Muscle of leg (tissue), 11 donors: ENCODE measurements around the gene ATP2A1. TPM values are rescaled to one million over a fixed set of nuclear protein-coding genes. Genes with fewer than 3 reads are reported as not detected.

Experiments
- DNase-seq: peaks from one replicate; pipeline ENCODE4 v3.0.0; 2013
- H3K27ac ChIP-seq: one replicate; pipeline ENCODE4 v1.5.1; 2013; ENCODE audit warnings: mild to moderate bottlenecking, low read length, control low read depth
- H3K27me3 ChIP-seq: one replicate; pipeline ENCODE4 v1.6.1; 2013; ENCODE audit warnings: low read length; ENCODE audit not compliant: control insufficient read depth, insufficient read depth
- H3K36me3 ChIP-seq: one replicate; pipeline ENCODE4 v1.6.1; 2013; ENCODE audit warnings: low read length; ENCODE audit not compliant: control insufficient read depth, insufficient read depth
- H3K4me1 ChIP-seq: one replicate; pipeline ENCODE4 v1.6.1; 2013; ENCODE audit warnings: low read length; ENCODE audit not compliant: control insufficient read depth, insufficient read depth
- H3K4me3 ChIP-seq: one replicate; pipeline ENCODE4 v1.5.1; 2013; ENCODE audit warnings: low read length, control low read depth
- H3K9me3 ChIP-seq: replicated peaks from 2 replicates; pipeline ENCODE4 v1.6.1; 2013; ENCODE audit warnings: low read depth, low read length; ENCODE audit not compliant: control insufficient read depth
- WGBS: methylation state at CpG from one replicate; pipeline ENCODE4 v1.1.5; 2013; ENCODE audit warnings: missing lambda C conversion rate; ENCODE audit not compliant: insufficient coverage; 5-methylcytosine and 5-hydroxymethylcytosine counted together
- polyA plus RNA-seq, 8 donors: library from polyadenylated mRNA; unstranded; fragments of 120-200 nt; gene quantifications; one replicate each; pipeline versions ENCODE4 v1.2.1 to v1.2.3, GENCODE V29; 2013; ENCODE audit warnings: inconsistent platforms in 1 of 8, low replicate concordance in 1 of 8; ENCODE audit not compliant: insufficient read length in 8 of 8, insufficient read depth in 1 of 8
- total RNA-seq: library from RNA; stranded (reverse); fragments of 120-200 nt; gene quantifications from one replicate; pipeline ENCODE4 v1.2.4, GENCODE V29; 2013

The ATP2A1 gene
- total and polyA plus RNA-seq, 9 donors: 168 to 587 (median 463) TPM

GRCh38 chr16:28897826-28898225 lies 19.5 kb downstream of the ATP2A1 start:
- no peaks in the 10 kb centered on the region for H3K27me3 ChIP-seq
- DNase-seq: no peak
- peaks cover 57% of the 10 kb centered on the region for H3K36me3 ChIP-seq
- no peaks in the 10 kb centered on the region for H3K9me3 ChIP-seq
- H3K4me1 ChIP-seq: no peaks in the 10 kb centered on the region
- H3K4me3 ChIP-seq: no peak overlapping the region
- peak overlapping the region; percentile 35 for H3K27ac ChIP-seq
- 97% methylated on average over 3 of the region's 4 CpGs for WGBS

- Histone ChIP-seq H3K27ac (no peak overlapping the region), H3K4me1 (no peaks in the 10 kb centered on the region), H3K4me3 (no peak overlapping the region), H3K27me3 (no peaks in the 10 kb centered on the region), H3K36me3 (peaks cover 62% of the 10 kb centered on the region), H3K9me3 (no peaks in the 10 kb centered on the region)
- 77% methylated on average over 15 of the region's 15 CpGs for WGBS
- DNase-seq: no peak
These were observed 20.0 kb downstream of the ATP2A1 start for GRCh38 chr16:28898266-28898665.

- no peak for DNase-seq
- Histone ChIP-seq H3K36me3 (peaks cover 64% of the 10 kb centered on the region), H3K27ac (no peak overlapping the region), H3K4me1 (no peaks in the 10 kb centered on the region), H3K4me3 (no peak overlapping the region), H3K27me3 (no peaks in the 10 kb centered on the region), H3K9me3 (no peaks in the 10 kb centered on the region)
- 92% methylated on average over 3 of the region's 4 CpGs for WGBS
These were observed 20.7 kb downstream of the ATP2A1 start for GRCh38 chr16:28898942-28899341.

GRCh38 chr16:28899882-28900590 lies 21.7 kb downstream of the ATP2A1 start:
- 82% methylated on average over 7 of the region's 11 CpGs for WGBS
- H3K36me3 ChIP-seq: peaks cover 65% of the 10 kb centered on the region
- H3K4me1 ChIP-seq: no peaks in the 10 kb centered on the region
- H3K27me3 ChIP-seq: no peaks in the 10 kb centered on the region
- H3K27ac ChIP-seq: no peak overlapping the region
- no peaks in the 10 kb centered on the region for H3K9me3 ChIP-seq
- DNase-seq: no peak
- no peak overlapping the region for H3K4me3 ChIP-seq

- Histone ChIP-seq H3K4me1 (peaks cover 5% of the 10 kb centered on the region), H3K36me3 (peaks cover 69% of the 10 kb centered on the region), H3K4me3 (no peak overlapping the region), H3K9me3 (no peaks in the 10 kb centered on the region), H3K27me3 (no peaks in the 10 kb centered on the region), H3K27ac (no peak overlapping the region)
- 92% methylated on average over 25 of the region's 25 CpGs for WGBS
- DNase-seq: no peak
These were observed 22.3 kb downstream of the ATP2A1 start for GRCh38 chr16:28900601-28901000.

- Histone ChIP-seq H3K27ac (no peak overlapping the region), H3K4me3 (no peak overlapping the region), H3K27me3 (no peaks in the 10 kb centered on the region), H3K4me1 (peaks cover 10% of the 10 kb centered on the region), H3K36me3 (peaks cover 69% of the 10 kb centered on the region), H3K9me3 (no peaks in the 10 kb centered on the region)
- 83% methylated on average over 2 of the region's 15 CpGs for WGBS
- no peak for DNase-seq
These were observed 23.6 kb downstream of the ATP2A1 start for GRCh38 chr16:28901862-28902261.

GRCh38 chr16:28902909-28903308 lies 24.6 kb downstream of the ATP2A1 start:
- no peak for DNase-seq
- Histone ChIP-seq H3K4me1 (peaks cover 10% of the 10 kb centered on the region), H3K27ac (no peak overlapping the region), H3K27me3 (no peaks in the 10 kb centered on the region), H3K9me3 (no peaks in the 10 kb centered on the region), H3K36me3 (peaks cover 61% of the 10 kb centered on the region), H3K4me3 (no peak overlapping the region)
- 68% methylated on average over 3 of the region's 11 CpGs for WGBS

- Histone ChIP-seq H3K27me3 (no peaks in the 10 kb centered on the region), H3K36me3 (peaks cover 60% of the 10 kb centered on the region), H3K9me3 (no peaks in the 10 kb centered on the region), H3K4me1 (peaks cover 13% of the 10 kb centered on the region), H3K27ac (no peak overlapping the region), H3K4me3 (no peak overlapping the region)
- no peak for DNase-seq
- 87% methylated on average over 22 of the region's 29 CpGs for WGBS
These were observed 25.2 kb downstream of the ATP2A1 start for GRCh38 chr16:28903344-28904042.

GRCh38 chr16:28904363-28904762 lies 26.1 kb downstream of the ATP2A1 start:
- H3K36me3 ChIP-seq: peaks cover 53% of the 10 kb centered on the region
- no peaks in the 10 kb centered on the region for H3K27me3 ChIP-seq
- H3K4me3 ChIP-seq: no peak overlapping the region
- no peaks in the 10 kb centered on the region for H3K9me3 ChIP-seq
- H3K27ac ChIP-seq: no peak overlapping the region
- 73% methylated on average over 14 of the region's 14 CpGs for WGBS
- H3K4me1 ChIP-seq: peaks cover 13% of the 10 kb centered on the region
- no peak for DNase-seq

GRCh38 chr16:28904828-28905227 lies 26.5 kb downstream of the ATP2A1 start:
- peaks cover 16% of the 10 kb centered on the region for H3K4me1 ChIP-seq
- peaks cover 51% of the 10 kb centered on the region for H3K36me3 ChIP-seq
- no peaks in the 10 kb centered on the region for H3K27me3 ChIP-seq
- no peak for DNase-seq
- H3K27ac ChIP-seq: peak overlapping the region; percentile 42
- WGBS: 85% methylated on average over 7 of the region's 16 CpGs
- no peak overlapping the region for H3K4me3 ChIP-seq
- H3K9me3 ChIP-seq: no peaks in the 10 kb centered on the region
